NCI-H2227 (cell line): Measurements from ENCODE around the gene LRTM2.

Source experiments
- DNase-seq: peaks from one replicate; lab custom pipeline; 2025; ENCODE audit not compliant: unreplicated experiment; lab: John Stamatoyannopoulos, UW

Gene LRTM2

GRCh38 chr12:1797991-1798640 lies 22.2 kb upstream of the LRTM2 start:
- no peak for DNase-seq

GRCh38 chr12:1798641-1799020 lies 21.7 kb upstream of the LRTM2 start:
- no peak for DNase-seq

- no peak for DNase-seq
Observed at GRCh38 chr12:1799051-1799881, 21.1 kb upstream of the LRTM2 start.

- no peak for DNase-seq
Observed at GRCh38 chr12:1799882-1800400, 20.4 kb upstream of the LRTM2 start.

GRCh38 chr12:1800401-1801302 lies 19.7 kb upstream of the LRTM2 start:
- no peak for DNase-seq

GRCh38 chr12:1801303-1801975 lies 18.9 kb upstream of the LRTM2 start:
- DNase-seq, result no peak

GRCh38 chr12:1803736-1804135 lies 16.6 kb upstream of the LRTM2 start:
- DNase-seq, result no peak

GRCh38 chr12:1804545-1805332 lies 15.6 kb upstream of the LRTM2 start:
- DNase-seq, result peak; percentile 69

GRCh38 chr12:1805441-1806081 lies 14.8 kb upstream of the LRTM2 start:
- no peak for DNase-seq

GRCh38 chr12:1806301-1807086 lies 13.9 kb upstream of the LRTM2 start:
- no peak for DNase-seq

GRCh38 chr12:1807087-1807860 lies 13.1 kb upstream of the LRTM2 start:
- DNase-seq, result no peak

- no peak for DNase-seq
Observed at GRCh38 chr12:1808036-1808797, 12.1 kb upstream of the LRTM2 start.

GRCh38 chr12:1808798-1809480 lies 11.4 kb upstream of the LRTM2 start:
- no peak for DNase-seq

GRCh38 chr12:1809591-1810190 lies 10.7 kb upstream of the LRTM2 start:
- DNase-seq, result no peak

- DNase-seq, result no peak
Observed at GRCh38 chr12:1810201-1810930, 10.0 kb upstream of the LRTM2 start.

- DNase-seq, result no peak
Observed at GRCh38 chr12:1810931-1811280, 9.5 kb upstream of the LRTM2 start.
